Dendritic cell treated with granulocyte-macrophage colony-stimulating factor and Interleukin-4, amounts not matched to agents 40 ng/mL and 50 ng/mL, for 4 days (primary cell): ENCODE measurements around the gene LONP2.

Source experiments
- H3K27ac Mint-ChIP-seq: one replicate; pipeline ENCODE4 v1.8.0; 2022; ENCODE audit warnings: mild to moderate bottlenecking, mixed read lengths
- H3K27me3 Mint-ChIP-seq: one replicate; pipeline ENCODE4 v1.8.0; 2022; ENCODE audit warnings: mild to moderate bottlenecking, mixed read lengths
- H3K36me3 Mint-ChIP-seq: one replicate; pipeline ENCODE4 v1.8.0; 2022; ENCODE audit warnings: low read depth, mixed read lengths
- H3K4me1 Mint-ChIP-seq: one replicate; pipeline ENCODE4 v1.8.0; 2022; ENCODE audit warnings: low read depth, mixed read lengths
- H3K4me3 Mint-ChIP-seq: one replicate; pipeline ENCODE4 v1.8.0; 2022; ENCODE audit warnings: mild to moderate bottlenecking, moderate library complexity, mixed read lengths
- H3K9me3 Mint-ChIP-seq: one replicate; pipeline ENCODE4 v1.8.0; 2022; ENCODE audit warnings: mixed read lengths
- intact Hi-C: fragments of 100-400 bp; cut with micrococcal nuclease; formaldehyde crosslinking; loops from one replicate; pipeline ENCODE4 v1.15.0; 2022

The LONP2 gene

GRCh38 chr16:48321317-48322036, 77.4 kb downstream of the LONP2 start:
- peaks cover 19% of the 10 kb centered on the region for H3K36me3 Mint-ChIP-seq
- intact Hi-C loops = no loop called here
- no peaks in the 10 kb centered on the region for H3K27me3 Mint-ChIP-seq
- no peak overlapping the region for H3K27ac Mint-ChIP-seq
- H3K9me3 Mint-ChIP-seq = no peaks in the 10 kb centered on the region
- no peak overlapping the region for H3K4me3 Mint-ChIP-seq
- peaks cover 20% of the 10 kb centered on the region for H3K4me1 Mint-ChIP-seq

- Mint-ChIP-seq H3K27me3 (no peaks in the 10 kb centered on the region), H3K36me3 (peaks cover 14% of the 10 kb centered on the region), H3K9me3 (no peaks in the 10 kb centered on the region), H3K4me1 (peaks cover 9% of the 10 kb centered on the region), H3K27ac (no peak overlapping the region), H3K4me3 (no peak overlapping the region)
- intact Hi-C loops = no loop called here
These were observed 80.0 kb downstream of the LONP2 start for GRCh38 chr16:48323783-48324775.

- Mint-ChIP-seq H3K4me1 (peaks cover 20% of the 10 kb centered on the region), H3K27me3 (no peaks in the 10 kb centered on the region), H3K4me3 (no peak overlapping the region), H3K27ac (no peak overlapping the region), H3K9me3 (no peaks in the 10 kb centered on the region), H3K36me3 (peaks cover 24% of the 10 kb centered on the region)
- intact Hi-C loops = no loop called here
These were observed 82.8 kb downstream of the LONP2 start for GRCh38 chr16:48326915-48327314.

GRCh38 chr16:48329138-48329537, 85.0 kb downstream of the LONP2 start:
- Mint-ChIP-seq H3K27ac (no peak overlapping the region), H3K36me3 (peaks cover 31% of the 10 kb centered on the region), H3K27me3 (no peaks in the 10 kb centered on the region), H3K4me3 (no peak overlapping the region), H3K4me1 (peaks cover 20% of the 10 kb centered on the region), H3K9me3 (no peaks in the 10 kb centered on the region)
- intact Hi-C loops = no loop called here

- intact Hi-C loops = loop anchor here (10.0 kb wide), 1 partner anchor 86 kb away; the partner anchor contains the start of genes ABCC11 and LONP2
- Mint-ChIP-seq H3K27ac (no peak overlapping the region), H3K9me3 (no peaks in the 10 kb centered on the region), H3K4me1 (peaks cover 20% of the 10 kb centered on the region), H3K36me3 (peaks cover 33% of the 10 kb centered on the region), H3K27me3 (no peaks in the 10 kb centered on the region), H3K4me3 (no peak overlapping the region)
These were observed 86.2 kb downstream of the LONP2 start for GRCh38 chr16:48330189-48330840.

- Mint-ChIP-seq H3K4me3 (no peak overlapping the region), H3K9me3 (no peaks in the 10 kb centered on the region), H3K4me1 (peaks cover 20% of the 10 kb centered on the region), H3K36me3 (peaks cover 31% of the 10 kb centered on the region), H3K27ac (no peak overlapping the region), H3K27me3 (no peaks in the 10 kb centered on the region)
- intact Hi-C loops = loop anchor here (10.0 kb wide), 1 partner anchor 86 kb away; the partner anchor contains the start of genes ABCC11 and LONP2
These were observed 86.7 kb downstream of the LONP2 start for GRCh38 chr16:48330841-48331192.

- H3K4me3 Mint-ChIP-seq = no peak overlapping the region
- H3K36me3 Mint-ChIP-seq = peaks cover 53% of the 10 kb centered on the region
- H3K27ac Mint-ChIP-seq = no peak overlapping the region
- intact Hi-C loops = loop anchor here (10.0 kb wide), 1 partner anchor 88 kb away; the partner anchor contains the start of genes ABCC11 and LONP2
- no peaks in the 10 kb centered on the region for H3K9me3 Mint-ChIP-seq
- peaks cover 13% of the 10 kb centered on the region for H3K4me1 Mint-ChIP-seq
- no peaks in the 10 kb centered on the region for H3K27me3 Mint-ChIP-seq
These were observed 88.9 kb downstream of the LONP2 start for GRCh38 chr16:48332978-48333377.

GRCh38 chr16:48334325-48334724, 90.2 kb downstream of the LONP2 start:
- intact Hi-C loops = loop anchor here (10.0 kb wide), 1 partner anchor 90 kb away; the partner anchor contains the start of genes ABCC11 and LONP2
- Mint-ChIP-seq H3K4me1 (peaks cover 19% of the 10 kb centered on the region), H3K4me3 (no peak overlapping the region), H3K27ac (no peak overlapping the region), H3K36me3 (peaks cover 65% of the 10 kb centered on the region), H3K27me3 (no peaks in the 10 kb centered on the region), H3K9me3 (no peaks in the 10 kb centered on the region)

- H3K36me3 Mint-ChIP-seq = peaks cover 81% of the 10 kb centered on the region
- peaks cover 17% of the 10 kb centered on the region for H3K4me1 Mint-ChIP-seq
- H3K27me3 Mint-ChIP-seq = no peaks in the 10 kb centered on the region
- no peak overlapping the region for H3K27ac Mint-ChIP-seq
- no peaks in the 10 kb centered on the region for H3K9me3 Mint-ChIP-seq
- no peak overlapping the region for H3K4me3 Mint-ChIP-seq
- intact Hi-C loops = loop anchor here (10.0 kb wide), 1 partner anchor 91 kb away; the partner anchor contains the start of genes ABCC11 and LONP2
These were observed 91.9 kb downstream of the LONP2 start for GRCh38 chr16:48335961-48336360.

GRCh38 chr16:48340054-48340453, 96.0 kb downstream of the LONP2 start:
- Mint-ChIP-seq H3K27me3 (no peaks in the 10 kb centered on the region), H3K36me3 (peaks cover 80% of the 10 kb centered on the region), H3K27ac (no peak overlapping the region), H3K4me3 (no peak overlapping the region), H3K9me3 (no peaks in the 10 kb centered on the region), H3K4me1 (peaks cover 13% of the 10 kb centered on the region)
- intact Hi-C loops = no loop called here

GRCh38 chr16:48342591-48342990, 98.5 kb downstream of the LONP2 start:
- Mint-ChIP-seq H3K27ac (no peak overlapping the region), H3K9me3 (no peaks in the 10 kb centered on the region), H3K4me3 (no peak overlapping the region), H3K36me3 (peaks cover 65% of the 10 kb centered on the region), H3K27me3 (no peaks in the 10 kb centered on the region), H3K4me1 (peaks cover 13% of the 10 kb centered on the region)
- intact Hi-C loops = no loop called here

GRCh38 chr16:48347191-48347865, 103.2 kb downstream of the LONP2 start:
- H3K4me3 Mint-ChIP-seq = no peak overlapping the region
- H3K27me3 Mint-ChIP-seq = no peaks in the 10 kb centered on the region
- H3K9me3 Mint-ChIP-seq = no peaks in the 10 kb centered on the region
- intact Hi-C loops = no loop called here
- H3K4me1 Mint-ChIP-seq = no peaks in the 10 kb centered on the region
- H3K27ac Mint-ChIP-seq = no peak overlapping the region
- peaks cover 67% of the 10 kb centered on the region for H3K36me3 Mint-ChIP-seq

- Mint-ChIP-seq H3K4me1 (no peaks in the 10 kb centered on the region), H3K9me3 (no peaks in the 10 kb centered on the region), H3K27me3 (no peaks in the 10 kb centered on the region), H3K4me3 (no peak overlapping the region), H3K36me3 (peaks cover 71% of the 10 kb centered on the region), H3K27ac (no peak overlapping the region)
- intact Hi-C loops = no loop called here
These were observed 103.9 kb downstream of the LONP2 start for GRCh38 chr16:48347980-48348379.
